Measurements from ENCODE around the gene MRM2. TPM values are rescaled to one million over a fixed set of nuclear protein-coding genes. Genes with fewer than 3 reads are reported as not detected.

Gene MRM2
- total and polyA plus RNA-seq, 5 donors from 2014 or later: 7.3 to 39.7 (median 37.1) TPM

DNA sequence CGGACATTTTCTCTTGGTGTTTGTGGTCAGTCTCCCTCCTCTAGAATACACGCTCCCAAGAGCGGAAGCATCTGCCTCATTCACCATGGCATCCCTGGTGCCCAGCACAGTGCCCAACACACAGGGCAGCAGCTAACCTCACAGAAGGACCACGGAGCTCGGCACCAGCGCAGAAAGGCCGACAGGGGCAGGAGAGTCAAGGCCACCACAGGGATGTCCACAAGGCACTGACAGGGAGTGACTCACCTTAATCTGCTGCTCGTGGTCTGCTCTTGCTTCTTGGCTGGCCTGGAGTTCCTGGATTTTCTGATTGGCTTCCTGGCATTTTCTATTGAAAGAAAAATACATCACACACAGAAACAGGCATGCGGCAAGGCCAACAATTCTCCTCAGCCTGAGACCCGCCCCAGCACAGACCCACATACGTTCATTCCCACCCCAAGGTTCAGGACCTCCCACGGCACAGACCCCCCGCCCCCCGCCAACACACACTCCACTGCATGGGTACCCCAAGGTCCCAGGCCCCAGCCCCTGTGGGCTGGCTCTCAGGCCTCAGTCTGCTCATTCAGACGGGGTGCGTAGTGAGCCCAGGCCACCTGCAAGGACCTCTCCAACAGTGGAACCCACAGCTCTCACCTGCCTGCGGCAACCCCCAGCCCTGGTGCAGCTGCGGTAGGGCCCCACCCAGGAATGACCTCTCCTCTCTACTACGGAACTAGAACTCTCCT is 24.1 kb downstream of the MRM2 start:
- Mint-ChIP-seq H3K36me3 (peaks cover 25% of the 10 kb centered on the region), H3K27ac (no peak overlapping the region), H3K4me3 (no peak overlapping the region), H3K9me3 (peaks cover 0 to 1% (median 0%) of the 10 kb centered on the region in 7 donors), H3K27me3 (no peaks in the 10 kb centered on the region), H3K4me1 (peaks cover 0 to 11% (median 5%) of the 10 kb centered on the region in 4 donors)
- H3K4me3 ChIP-seq (ENCODE audit: low read depth, low read length): no peak overlapping the region
- no peak for ATAC-seq (ENCODE audit: low read depth in 2 of 2)
- peaks cover 45% of the 10 kb centered on the region for H3K36me3 ChIP-seq (ENCODE audit: control insufficient read depth, insufficient read depth, low read length)
- no peak overlapping the region for H3K27ac ChIP-seq (ENCODE audit: insufficient read depth, low read length, poor library complexity, severe bottlenecking)
- DNase-seq: no peak
- peaks cover 7% of the 10 kb centered on the region for H3K4me1 ChIP-seq (ENCODE audit: control insufficient read depth, insufficient read depth, low read length, poor library complexity, severe bottlenecking)
- H3K27me3 ChIP-seq (ENCODE audit: control insufficient read depth, insufficient read depth, low read length): no peaks in the 10 kb centered on the region
- no peaks in the 10 kb centered on the region for H3K9me3 ChIP-seq (ENCODE audit: control insufficient read depth in 2 of 2, low read length in 2 of 2)

DNA sequence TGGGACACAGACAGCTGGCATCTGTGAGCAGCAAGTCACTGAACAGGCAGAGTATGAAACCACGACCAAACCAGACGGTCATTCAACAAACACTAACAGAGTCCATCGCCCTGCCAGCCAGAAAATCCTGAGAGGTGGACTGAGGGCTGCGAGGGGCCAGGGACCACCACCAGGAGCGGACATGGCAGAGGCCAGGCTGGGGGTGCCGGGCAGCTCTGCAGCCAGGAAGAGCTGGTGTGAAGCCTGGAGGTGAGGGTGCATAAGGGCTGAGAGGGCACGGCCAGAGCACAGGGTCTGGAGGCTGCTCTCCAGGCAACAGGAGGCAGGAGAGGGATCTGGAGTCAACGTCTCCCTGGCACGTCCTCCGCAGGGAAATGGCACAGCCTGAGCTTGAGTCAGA is 24.8 kb downstream of the MRM2 start:
- no peak overlapping the region for H3K4me3 ChIP-seq (ENCODE audit: low read depth, low read length)
- DNase-seq (no peak), ATAC-seq (ENCODE audit: low read depth in 2 of 2) (no peak)
- no peaks in the 10 kb centered on the region for H3K27me3 ChIP-seq (ENCODE audit: control insufficient read depth, insufficient read depth, low read length)
- no peaks in the 10 kb centered on the region for H3K9me3 ChIP-seq (ENCODE audit: control insufficient read depth in 2 of 2, low read length in 2 of 2)
- Mint-ChIP-seq H3K27ac (no peak overlapping the region), H3K27me3 (no peaks in the 10 kb centered on the region), H3K4me1 (peaks cover 0 to 13% (median 5%) of the 10 kb centered on the region in 4 donors), H3K9me3 (peaks cover 0 to 1% (median 0%) of the 10 kb centered on the region in 7 donors), H3K4me3 (no peak overlapping the region), H3K36me3 (peaks cover 32% of the 10 kb centered on the region)
- H3K36me3 ChIP-seq (ENCODE audit: control insufficient read depth, insufficient read depth, low read length): peaks cover 49% of the 10 kb centered on the region
- peaks cover 7% of the 10 kb centered on the region for H3K4me1 ChIP-seq (ENCODE audit: control insufficient read depth, insufficient read depth, low read length, poor library complexity, severe bottlenecking)
- H3K27ac ChIP-seq (ENCODE audit: insufficient read depth, low read length, poor library complexity, severe bottlenecking): no peak overlapping the region

DNA sequence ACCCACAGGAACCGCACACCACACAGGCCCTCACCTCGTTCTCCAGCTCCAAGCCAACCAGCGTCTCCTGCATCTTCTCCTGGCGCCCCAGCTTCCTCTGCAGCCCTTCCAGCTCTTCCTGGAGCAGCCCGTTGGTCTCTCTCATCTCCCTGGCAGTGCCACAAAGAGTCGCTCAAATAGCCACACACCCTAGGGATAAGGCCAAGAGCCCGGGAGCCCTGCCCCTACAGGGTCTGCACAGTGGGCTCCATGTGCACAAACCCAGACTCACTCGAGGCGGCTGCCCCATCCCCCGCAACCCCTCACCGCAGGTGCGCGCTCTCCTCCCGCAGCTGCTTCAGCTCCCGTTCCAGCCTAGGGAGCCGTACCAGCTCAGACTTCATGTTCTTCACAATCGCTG is 26.2 kb downstream of the MRM2 start:
- Histone ChIP-seq H3K36me3 (ENCODE audit: control insufficient read depth, insufficient read depth, low read length) (peaks cover 50% of the 10 kb centered on the region), H3K27ac (ENCODE audit: insufficient read depth, low read length, poor library complexity, severe bottlenecking) (no peak overlapping the region), H3K27me3 (ENCODE audit: control insufficient read depth, insufficient read depth, low read length) (no peaks in the 10 kb centered on the region), H3K9me3 (ENCODE audit: control insufficient read depth in 2 of 2, low read length in 2 of 2) (no peaks in the 10 kb centered on the region), H3K4me3 (ENCODE audit: low read depth, low read length) (no peak overlapping the region), H3K4me1 (ENCODE audit: control insufficient read depth, insufficient read depth, low read length, poor library complexity, severe bottlenecking) (peaks cover 7% of the 10 kb centered on the region)
- Mint-ChIP-seq H3K4me1 (peaks cover 0 to 13% (median 5%) of the 10 kb centered on the region in 4 donors), H3K36me3 (peaks cover 28% of the 10 kb centered on the region), H3K27ac (peak overlapping the region in 1 of 3 donors; percentile 15), H3K4me3 (peak overlapping the region in 1 of 4 donors; percentile 8), H3K9me3 (peaks cover 0 to 1% (median 0%) of the 10 kb centered on the region in 7 donors), H3K27me3 (no peaks in the 10 kb centered on the region)
- ATAC-seq (ENCODE audit: low read depth in 2 of 2) (no peak), DNase-seq (no peak)

DNA sequence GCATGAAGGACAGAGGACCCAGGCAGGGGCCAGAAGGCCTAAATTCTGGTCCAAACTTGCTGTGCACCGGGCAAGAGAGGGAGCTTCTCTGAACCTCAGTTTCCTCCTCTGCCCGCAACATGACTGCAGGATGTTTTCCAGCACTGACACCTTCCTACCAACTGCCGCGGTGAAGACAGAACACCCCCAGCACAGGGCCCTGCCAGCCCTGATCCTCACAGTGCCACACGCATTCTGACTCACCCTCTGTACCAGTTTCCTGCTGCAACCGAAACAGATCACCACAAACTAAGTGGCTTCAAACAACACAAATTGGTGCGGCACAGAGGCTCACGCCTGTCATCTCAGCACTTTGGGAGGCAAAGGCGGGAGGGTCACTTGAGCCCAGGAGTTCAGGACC is 27.4 kb downstream of the MRM2 start:
- peak overlapping the region in 1 of 3 donors; percentile 71 for H3K27ac Mint-ChIP-seq
- H3K27me3 ChIP-seq (ENCODE audit: control insufficient read depth, insufficient read depth, low read length): no peaks in the 10 kb centered on the region
- H3K4me1 ChIP-seq (ENCODE audit: control insufficient read depth, insufficient read depth, low read length, poor library complexity, severe bottlenecking): peaks cover 7% of the 10 kb centered on the region
- peaks cover 50% of the 10 kb centered on the region for H3K36me3 ChIP-seq (ENCODE audit: control insufficient read depth, insufficient read depth, low read length)
- no peak overlapping the region for H3K27ac ChIP-seq (ENCODE audit: insufficient read depth, low read length, poor library complexity, severe bottlenecking)
- H3K27me3 Mint-ChIP-seq: no peaks in the 10 kb centered on the region
- peaks cover 0 to 1% (median 0%) of the 10 kb centered on the region in 7 donors for H3K9me3 Mint-ChIP-seq
- peaks cover 0 to 13% (median 6%) of the 10 kb centered on the region in 4 donors for H3K4me1 Mint-ChIP-seq
- peak overlapping the region in 2 of 4 donors; percentile 38 to 54 for H3K4me3 Mint-ChIP-seq
- H3K4me3 ChIP-seq (ENCODE audit: low read depth, low read length): no peak overlapping the region
- ATAC-seq (ENCODE audit: low read depth in 2 of 2) (peak; percentile 66 to 77), DNase-seq (peak in 2 of 3 donors; percentile 6 to 78)
- H3K36me3 Mint-ChIP-seq: peaks cover 28% of the 10 kb centered on the region
- no peaks in the 10 kb centered on the region for H3K9me3 ChIP-seq (ENCODE audit: control insufficient read depth in 2 of 2, low read length in 2 of 2)

DNA sequence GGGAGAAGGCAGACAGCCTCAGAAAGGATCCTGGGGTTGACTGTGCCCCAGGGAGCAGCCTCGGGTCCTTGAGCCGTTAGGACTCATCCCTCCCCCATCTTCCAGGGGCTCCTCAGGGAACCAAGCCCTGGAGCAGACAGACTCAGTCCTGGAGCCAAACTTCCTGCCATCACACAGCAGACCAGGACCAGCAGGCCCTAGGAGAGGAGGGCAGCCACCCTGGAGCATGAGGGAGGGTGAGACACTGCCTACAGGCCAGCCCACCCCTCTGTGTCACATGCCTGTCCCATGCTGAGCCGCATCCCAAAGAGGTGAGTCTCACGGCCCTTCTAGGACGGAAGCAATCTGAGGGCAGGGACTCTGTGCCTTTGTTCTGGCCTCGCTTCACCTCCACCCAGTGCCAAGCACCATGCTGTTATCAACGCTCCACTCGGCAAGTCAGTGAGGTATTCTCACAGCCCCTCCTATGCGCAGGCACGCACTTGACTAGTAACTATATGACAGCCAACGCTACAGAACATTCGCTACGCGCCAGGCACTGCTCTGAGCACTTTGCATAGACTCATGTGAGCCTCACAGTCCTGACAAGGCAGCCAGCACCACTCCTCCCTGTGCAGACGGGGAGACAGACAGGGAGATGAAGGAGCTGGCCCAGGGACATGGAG is 28.3 kb downstream of the MRM2 start:
- no peak for DNase-seq
- no peaks in the 10 kb centered on the region for H3K9me3 ChIP-seq (ENCODE audit: control insufficient read depth in 2 of 2, low read length in 2 of 2)
- Mint-ChIP-seq H3K4me3 (no peak overlapping the region), H3K27me3 (no peaks in the 10 kb centered on the region), H3K27ac (peak overlapping the region in 2 of 3 donors; percentile 64 to 65), H3K4me1 (peaks cover 0 to 13% (median 6%) of the 10 kb centered on the region in 4 donors), H3K9me3 (no peaks in the 10 kb centered on the region), H3K36me3 (peaks cover 31% of the 10 kb centered on the region)
- H3K4me3 ChIP-seq (ENCODE audit: low read depth, low read length): no peak overlapping the region
- no peak overlapping the region for H3K27ac ChIP-seq (ENCODE audit: insufficient read depth, low read length, poor library complexity, severe bottlenecking)
- H3K4me1 ChIP-seq (ENCODE audit: control insufficient read depth, insufficient read depth, low read length, poor library complexity, severe bottlenecking): peaks cover 7% of the 10 kb centered on the region
- peaks cover 51% of the 10 kb centered on the region for H3K36me3 ChIP-seq (ENCODE audit: control insufficient read depth, insufficient read depth, low read length)
- no peak for ATAC-seq (ENCODE audit: low read depth in 2 of 2)
- H3K27me3 ChIP-seq (ENCODE audit: control insufficient read depth, insufficient read depth, low read length): no peaks in the 10 kb centered on the region

DNA sequence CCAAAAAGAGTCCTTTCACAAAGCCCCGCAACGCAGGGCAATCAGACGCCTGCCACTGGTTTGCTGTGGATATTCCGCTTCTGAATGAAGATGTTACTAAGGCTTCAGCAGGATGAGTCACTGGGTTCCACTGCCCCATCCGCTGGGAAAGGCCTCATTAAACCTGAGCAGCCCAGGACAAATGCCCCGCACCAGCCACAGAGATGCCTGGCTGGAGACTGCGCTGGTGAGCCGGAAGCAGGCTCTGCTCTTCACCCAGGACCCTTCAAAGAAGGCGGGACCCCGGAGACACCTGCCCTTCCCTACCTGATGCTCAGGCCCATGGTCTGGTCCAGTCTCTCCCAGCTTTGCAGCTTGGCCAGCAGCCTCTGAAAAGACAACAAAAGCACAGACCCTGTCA is 29.1 kb downstream of the MRM2 start:
- Histone ChIP-seq H3K27me3 (ENCODE audit: control insufficient read depth, insufficient read depth, low read length) (no peaks in the 10 kb centered on the region), H3K4me1 (ENCODE audit: control insufficient read depth, insufficient read depth, low read length, poor library complexity, severe bottlenecking) (peaks cover 7% of the 10 kb centered on the region), H3K9me3 (ENCODE audit: control insufficient read depth in 2 of 2, low read length in 2 of 2) (no peaks in the 10 kb centered on the region), H3K27ac (ENCODE audit: insufficient read depth, low read length, poor library complexity, severe bottlenecking) (no peak overlapping the region), H3K36me3 (ENCODE audit: control insufficient read depth, insufficient read depth, low read length) (peaks cover 56% of the 10 kb centered on the region), H3K4me3 (ENCODE audit: low read depth, low read length) (no peak overlapping the region)
- H3K4me3 Mint-ChIP-seq: no peak overlapping the region
- H3K9me3 Mint-ChIP-seq: no peaks in the 10 kb centered on the region
- ATAC-seq (ENCODE audit: low read depth in 2 of 2): no peak
- H3K36me3 Mint-ChIP-seq: peaks cover 38% of the 10 kb centered on the region
- H3K4me1 Mint-ChIP-seq: peaks cover 0 to 13% (median 6%) of the 10 kb centered on the region in 4 donors
- no peak for DNase-seq
- H3K27ac Mint-ChIP-seq: no peak overlapping the region
- H3K27me3 Mint-ChIP-seq: no peaks in the 10 kb centered on the region

DNA sequence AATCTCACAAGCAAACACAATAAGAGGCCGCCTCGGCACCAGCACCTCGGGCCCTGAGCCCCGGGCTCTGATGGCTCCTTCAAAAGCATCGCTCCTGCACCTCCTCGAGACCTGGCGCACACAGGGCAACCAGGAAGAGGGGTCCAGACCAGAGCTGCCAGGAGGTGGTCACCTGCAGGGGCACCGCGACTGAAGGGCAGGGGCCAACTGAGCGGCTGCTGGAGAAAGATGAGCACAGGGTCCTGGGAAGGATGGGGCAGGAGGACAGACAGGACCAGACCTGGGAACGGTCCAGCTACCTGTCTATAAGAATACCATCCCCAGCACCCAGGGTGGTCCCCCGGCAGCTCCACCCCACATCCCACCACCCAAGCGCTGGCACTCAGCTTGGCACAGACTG is 30.1 kb downstream of the MRM2 start:
- H3K9me3 Mint-ChIP-seq: no peaks in the 10 kb centered on the region
- no peak for DNase-seq
- H3K4me1 Mint-ChIP-seq: peaks cover 0 to 13% (median 5%) of the 10 kb centered on the region in 4 donors
- H3K27me3 Mint-ChIP-seq: no peaks in the 10 kb centered on the region
- no peak for ATAC-seq (ENCODE audit: low read depth in 2 of 2)
- H3K27me3 ChIP-seq (ENCODE audit: control insufficient read depth, insufficient read depth, low read length): no peaks in the 10 kb centered on the region
- peaks cover 7% of the 10 kb centered on the region for H3K4me1 ChIP-seq (ENCODE audit: control insufficient read depth, insufficient read depth, low read length, poor library complexity, severe bottlenecking)
- peak overlapping the region in 1 of 4 donors; percentile 63 for H3K4me3 Mint-ChIP-seq
- H3K27ac ChIP-seq (ENCODE audit: insufficient read depth, low read length, poor library complexity, severe bottlenecking): no peak overlapping the region
- H3K36me3 Mint-ChIP-seq: peaks cover 41% of the 10 kb centered on the region
- no peak overlapping the region for H3K4me3 ChIP-seq (ENCODE audit: low read depth, low read length)
- H3K36me3 ChIP-seq (ENCODE audit: control insufficient read depth, insufficient read depth, low read length): peaks cover 46% of the 10 kb centered on the region
- no peak overlapping the region for H3K27ac Mint-ChIP-seq
- H3K9me3 ChIP-seq (ENCODE audit: control insufficient read depth in 2 of 2, low read length in 2 of 2): no peaks in the 10 kb centered on the region
